Central memory CD4-positive, alpha-beta T cell (primary cell): ENCODE data around the gene AFAP1.

ENCODE experiments used
- DNase-seq: peaks from one replicate; pipeline ENCODE4 v3.0.0; 2022
- total RNA-seq, 3 experiments: gene quantifications; one replicate each; lab custom pipeline; 2026; lab: John Stamatoyannopoulos, UW

The AFAP1 gene, protein sequence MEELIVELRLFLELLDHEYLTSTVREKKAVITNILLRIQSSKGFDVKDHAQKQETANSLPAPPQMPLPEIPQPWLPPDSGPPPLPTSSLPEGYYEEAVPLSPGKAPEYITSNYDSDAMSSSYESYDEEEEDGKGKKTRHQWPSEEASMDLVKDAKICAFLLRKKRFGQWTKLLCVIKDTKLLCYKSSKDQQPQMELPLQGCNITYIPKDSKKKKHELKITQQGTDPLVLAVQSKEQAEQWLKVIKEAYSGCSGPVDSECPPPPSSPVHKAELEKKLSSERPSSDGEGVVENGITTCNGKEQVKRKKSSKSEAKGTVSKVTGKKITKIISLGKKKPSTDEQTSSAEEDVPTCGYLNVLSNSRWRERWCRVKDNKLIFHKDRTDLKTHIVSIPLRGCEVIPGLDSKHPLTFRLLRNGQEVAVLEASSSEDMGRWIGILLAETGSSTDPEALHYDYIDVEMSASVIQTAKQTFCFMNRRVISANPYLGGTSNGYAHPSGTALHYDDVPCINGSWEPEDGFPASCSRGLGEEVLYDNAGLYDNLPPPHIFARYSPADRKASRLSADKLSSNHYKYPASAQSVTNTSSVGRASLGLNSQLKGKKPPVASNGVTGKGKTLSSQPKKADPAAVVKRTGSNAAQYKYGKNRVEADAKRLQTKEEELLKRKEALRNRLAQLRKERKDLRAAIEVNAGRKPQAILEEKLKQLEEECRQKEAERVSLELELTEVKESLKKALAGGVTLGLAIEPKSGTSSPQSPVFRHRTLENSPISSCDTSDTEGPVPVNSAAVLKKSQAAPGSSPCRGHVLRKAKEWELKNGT
- 52.5 to 163 (median 96.4) reads per million in 3 experiments for total RNA-seq

GRCh38 chr4:7939377-7940108 lies at the start of gene AFAP1:
Gene AFAP1 (minus strand): TSS chr4:7939861. CDS start chr4:7872078, 67,783 bp downstream.
- peak; percentile 91 for DNase-seq

- no peak for DNase-seq
These were observed 48.8 kb upstream of the AFAP1 start for GRCh38 chr4:7988437-7988836.

DNA sequence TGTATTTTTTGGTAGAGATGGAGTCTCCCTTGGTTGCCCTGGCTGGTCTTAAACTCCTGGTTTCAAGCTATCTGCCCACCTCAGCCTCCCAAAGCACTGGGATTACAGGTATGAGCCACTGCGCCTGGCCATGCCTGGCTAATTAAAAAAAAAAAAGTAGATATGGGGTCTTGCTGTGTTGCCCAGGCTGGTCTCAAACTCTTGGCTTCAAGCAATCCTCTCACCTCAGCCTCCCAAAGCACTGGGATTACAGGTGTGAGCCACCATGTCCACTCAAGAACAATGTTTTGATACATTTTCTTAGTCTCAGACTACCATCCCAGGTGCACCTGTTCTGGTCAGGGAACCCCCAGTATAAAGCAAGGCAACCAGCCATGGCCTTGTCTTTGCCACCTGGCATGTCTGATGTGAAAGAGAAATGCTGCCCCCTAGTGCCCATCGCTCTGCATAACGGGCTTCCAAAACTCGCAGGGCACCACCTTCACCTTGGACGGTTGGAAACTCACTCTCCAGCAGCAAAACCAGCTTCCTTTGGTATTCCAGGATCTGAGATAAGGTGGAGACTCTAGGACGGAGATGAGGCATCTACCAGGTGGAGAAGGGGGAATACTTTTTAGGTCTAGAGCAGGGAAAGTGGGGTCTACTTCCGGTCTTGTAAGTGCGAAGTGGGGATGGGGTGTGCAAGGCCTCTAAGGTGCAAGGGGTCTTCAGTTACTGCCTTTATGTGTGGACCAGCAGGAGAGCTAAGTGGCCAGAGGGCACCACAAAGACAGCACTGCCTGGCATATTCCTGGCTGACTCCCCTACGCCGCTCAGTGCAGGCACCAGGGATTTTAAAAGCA lies 47.7 kb upstream of the AFAP1 start:
- DNase-seq: peak; percentile 67

GRCh38 chr4:7985891-7986441 lies 46.3 kb upstream of the AFAP1 start:
- no peak for DNase-seq

DNA sequence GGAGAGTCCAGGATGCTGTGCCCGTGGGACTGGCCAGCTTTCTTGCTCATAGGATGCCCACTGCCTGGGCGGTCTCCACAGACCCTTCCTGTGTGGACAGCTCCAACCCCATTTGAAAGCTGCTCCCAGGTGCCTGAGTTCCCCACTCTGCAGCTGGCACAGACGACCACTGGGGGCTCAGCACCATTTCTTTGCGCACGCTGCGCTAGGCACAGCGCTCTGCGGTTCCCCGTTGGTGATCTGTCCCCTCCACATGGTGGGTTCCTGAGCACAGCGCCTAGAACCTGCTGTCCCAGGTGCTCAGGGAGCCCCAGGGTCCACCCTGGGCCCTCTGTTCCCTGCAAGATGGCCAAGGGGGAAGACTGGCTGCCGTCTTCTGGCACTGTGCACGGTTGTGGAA lies 45.4 kb upstream of the AFAP1 start:
- no peak for DNase-seq

GRCh38 chr4:7984286-7984925 lies 44.7 kb upstream of the AFAP1 start:
- DNase-seq: no peak

DNA sequence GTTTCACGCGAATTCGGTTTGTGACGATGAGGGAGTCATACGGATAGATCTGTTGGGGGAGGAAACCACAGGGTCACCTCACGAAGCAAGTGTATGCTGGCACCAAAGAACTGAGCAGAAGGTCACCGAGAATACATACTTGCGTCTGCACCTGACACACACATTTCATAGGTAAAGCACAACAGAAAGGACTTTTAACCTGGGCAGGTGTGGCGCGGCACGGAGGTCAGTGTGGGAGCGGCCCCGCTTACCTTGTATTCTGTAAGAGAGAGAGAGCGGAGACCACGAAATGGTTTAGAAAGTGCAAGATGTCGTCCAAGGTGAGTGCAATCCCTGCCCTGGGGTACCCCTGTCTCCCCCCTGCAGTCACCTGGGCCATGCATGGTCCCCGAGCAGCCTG lies 43.6 kb upstream of the AFAP1 start:
- DNase-seq: no peak

DNA sequence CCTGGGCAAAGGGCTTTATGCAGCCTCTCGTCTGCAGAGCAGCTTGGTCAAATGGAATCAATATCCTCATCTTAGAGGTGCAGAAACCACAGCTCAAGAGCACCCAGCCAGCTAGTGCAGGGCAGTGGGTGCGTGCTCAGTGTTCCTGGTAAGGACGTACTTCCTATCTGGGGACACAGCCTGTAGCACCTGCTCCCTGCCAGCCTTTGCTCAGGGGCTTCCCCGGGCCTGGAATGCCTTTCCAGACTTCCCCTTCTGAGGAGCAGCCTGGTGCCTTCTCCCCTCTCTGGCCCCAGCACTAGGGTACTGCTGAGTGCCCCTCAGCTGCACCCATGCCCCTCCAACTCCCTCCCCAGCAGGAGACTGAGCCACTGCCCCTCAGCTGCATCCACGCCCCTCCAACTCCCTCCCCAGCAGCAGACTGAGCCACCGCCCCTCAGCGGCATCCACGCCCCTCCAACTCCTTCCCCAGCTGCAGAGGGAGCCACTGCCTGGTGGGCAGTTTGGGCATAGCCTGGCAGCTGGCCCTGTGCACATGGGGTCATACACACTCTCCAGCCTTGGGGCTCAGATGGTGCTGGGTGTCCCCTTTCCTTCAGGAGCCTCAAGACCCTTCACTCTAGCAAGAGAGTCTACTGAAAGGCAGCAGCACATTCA lies 42.2 kb upstream of the AFAP1 start:
- no peak for DNase-seq

GRCh38 chr4:7980036-7980435 lies 40.4 kb upstream of the AFAP1 start:
- no peak for DNase-seq

- DNase-seq: no peak
These were observed 39.9 kb upstream of the AFAP1 start for GRCh38 chr4:7979652-7979968.

- DNase-seq: no peak
These were observed 39.4 kb upstream of the AFAP1 start for GRCh38 chr4:7978907-7979651.

DNA sequence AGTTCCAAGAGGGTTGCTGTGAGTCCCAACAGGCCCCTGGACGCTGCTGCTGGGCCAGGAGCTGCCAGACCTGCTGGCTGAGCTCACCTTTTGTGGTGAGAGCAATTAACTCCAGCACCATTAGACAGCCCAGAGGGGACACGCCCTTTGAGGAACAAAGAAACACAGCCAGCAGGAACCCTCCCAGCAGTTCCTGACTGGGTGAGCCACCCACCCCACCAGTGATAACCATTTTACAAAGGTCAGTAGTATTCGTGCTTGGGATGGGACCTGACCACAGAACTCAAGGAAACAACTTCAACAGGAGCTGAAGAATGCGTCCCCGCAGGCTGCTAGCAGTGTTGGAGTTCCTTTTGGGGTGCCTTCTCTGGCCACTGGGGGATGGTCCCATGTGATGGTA lies 38.8 kb upstream of the AFAP1 start:
- no peak for DNase-seq

DNA sequence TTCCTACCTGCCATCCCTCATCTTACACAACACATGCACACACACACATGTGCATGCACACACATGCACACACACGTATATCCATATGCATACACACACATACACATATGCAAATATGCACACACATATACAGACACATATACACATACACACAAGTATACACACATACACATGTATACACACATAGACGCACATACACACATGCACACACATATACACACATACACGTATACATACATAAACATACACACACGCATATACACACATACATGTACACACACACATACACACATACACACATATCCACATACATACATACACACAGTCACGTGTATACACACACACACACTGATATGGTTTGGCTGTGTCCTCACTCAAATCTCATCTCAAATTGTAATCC lies 37.0 kb upstream of the AFAP1 start:
- DNase-seq: no peak

- no peak for DNase-seq
These were observed 36.4 kb upstream of the AFAP1 start for GRCh38 chr4:7976025-7976424.

DNA sequence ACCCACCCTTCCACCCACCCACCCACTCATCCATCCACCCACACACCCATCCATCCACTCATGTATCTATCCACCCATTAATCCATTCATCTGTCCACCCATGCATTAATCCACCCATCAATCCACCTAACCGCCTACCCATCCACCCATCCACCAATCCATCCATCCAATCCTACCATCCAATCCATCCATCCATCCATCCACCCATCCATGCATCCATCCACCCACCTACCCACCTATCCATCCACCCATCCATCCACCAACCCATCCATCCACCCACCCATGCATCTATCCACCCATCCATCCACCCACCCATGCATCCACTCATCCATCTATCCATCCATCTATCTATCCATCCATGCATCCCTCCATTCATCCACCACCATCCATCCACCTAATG lies 34.8 kb upstream of the AFAP1 start:
- DNase-seq: no peak

DNA sequence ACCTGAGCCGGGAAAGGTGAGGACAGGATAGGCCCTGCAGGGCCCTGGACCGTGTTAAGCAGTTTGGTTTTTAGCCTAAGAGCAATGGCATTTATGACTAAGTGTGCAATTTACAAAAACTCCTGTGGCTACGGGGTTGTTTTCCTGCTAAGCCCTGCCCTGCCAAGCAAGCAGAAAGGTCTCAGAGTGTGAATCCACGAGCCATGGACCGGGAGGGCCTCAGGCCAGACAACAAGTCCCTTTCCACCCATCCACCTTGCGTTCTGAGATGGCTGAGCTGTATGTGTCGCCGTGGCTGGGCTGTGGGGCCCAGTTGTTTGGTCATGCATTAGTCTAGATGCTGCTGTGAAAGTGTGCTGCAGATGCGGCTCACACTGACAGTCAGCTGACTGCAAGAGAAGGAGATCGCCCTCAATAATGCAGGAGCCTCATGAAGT lies 33.9 kb upstream of the AFAP1 start:
- DNase-seq: no peak

DNA sequence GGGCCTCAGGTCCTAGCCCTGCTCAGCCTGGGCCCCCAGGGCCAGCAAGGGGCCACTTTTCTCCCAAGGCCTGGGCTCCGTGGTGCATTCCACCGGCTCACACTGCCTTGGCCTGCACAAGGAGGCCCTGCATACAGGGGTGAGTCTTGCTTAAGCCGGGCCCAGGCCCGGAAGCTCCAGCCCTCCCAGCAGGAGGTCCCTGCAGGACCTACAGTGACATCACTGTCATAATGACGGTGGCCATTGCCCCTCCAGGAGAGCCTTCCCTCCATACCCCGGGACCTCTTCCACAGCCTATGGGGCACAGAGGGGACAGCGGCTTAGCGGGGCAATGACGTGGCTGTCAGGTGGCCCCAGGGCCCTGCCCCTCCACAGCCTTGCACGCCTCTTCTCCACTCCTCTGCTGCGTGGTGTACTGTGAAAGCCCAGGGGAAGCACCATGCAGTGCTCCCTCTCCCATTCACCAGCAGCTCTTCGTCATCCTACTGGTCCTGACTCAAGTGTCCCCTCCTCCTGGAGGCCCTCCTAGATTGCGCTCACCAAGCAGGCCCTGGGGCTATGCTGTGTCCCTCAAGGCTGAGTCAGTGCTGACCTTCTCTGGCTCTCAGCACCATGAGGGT lies 32.3 kb upstream of the AFAP1 start:
- DNase-seq: no peak

DNA sequence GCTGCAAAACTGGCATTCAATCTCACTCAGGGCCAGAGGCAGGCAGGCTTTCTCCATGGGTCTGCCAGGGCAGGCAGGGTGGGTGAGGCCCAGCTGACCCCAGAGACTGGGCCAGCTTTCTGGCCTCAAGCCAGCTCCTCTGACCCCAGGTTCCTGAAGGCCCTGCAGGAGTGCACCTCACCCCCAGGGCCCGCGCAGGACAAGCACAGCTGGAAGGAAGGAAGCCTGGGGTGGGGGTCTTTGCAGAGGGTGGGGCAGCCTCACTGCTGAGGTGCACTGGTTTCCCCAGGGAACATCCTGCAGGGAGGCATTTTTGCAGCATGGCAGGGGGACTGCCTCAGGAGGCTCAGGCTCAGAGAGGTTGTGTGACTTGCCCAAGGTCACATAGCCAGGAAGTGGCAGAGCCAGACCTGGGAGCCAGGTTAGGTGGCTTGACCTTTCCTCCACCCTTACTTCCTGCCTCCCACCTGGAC lies 31.5 kb upstream of the AFAP1 start:
- no peak for DNase-seq

- DNase-seq: no peak
These were observed 30.8 kb upstream of the AFAP1 start for GRCh38 chr4:7970361-7970946.
